ENCODE results near the gene GANAB.

GRCh38 chr11:62664405-62665074 lies 18.1 kb upstream of the GANAB start:
- no peak for TF ChIP-seq CTCF (IDR thresholded peaks at IDR 0.05)
- no peak for TF ChIP-seq POLR2A (IDR thresholded peaks at IDR 0.05)

All from thyroid gland (tissue), 4 donors.